ENCODE data around the gene OTUD7B.
"Not testable (repeated sequence)": the region's sequence is repeated elsewhere in the genome, so short reads cannot be mapped to it uniquely, and the experiment has no call there.

OTUD7B gene

DNA sequence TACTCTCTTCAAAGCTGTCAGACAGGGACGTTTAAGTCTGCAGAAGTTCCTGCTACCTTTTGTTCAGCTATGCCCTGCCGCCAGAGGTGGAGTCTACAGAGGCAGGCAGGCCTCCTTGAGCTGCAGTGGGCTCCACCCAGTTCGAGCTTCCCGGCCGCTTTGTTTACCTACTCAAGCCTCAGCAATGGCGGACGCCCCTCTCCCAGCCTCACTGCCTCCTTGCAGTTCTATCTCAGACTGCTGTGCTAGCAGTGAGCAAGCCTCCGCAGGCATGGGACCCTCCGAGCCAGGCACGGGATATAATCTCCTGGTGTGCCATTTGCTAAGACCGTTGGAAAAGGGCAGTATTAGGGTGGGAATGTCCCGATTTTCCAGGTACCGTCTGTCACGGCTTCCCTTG lies 53.0 kb downstream of the OTUD7B start:
- H3K4me3 Mint-ChIP-seq; H3K36me3 Mint-ChIP-seq; H3K27ac Mint-ChIP-seq; H3K27me3 Mint-ChIP-seq; DNase-seq (ENCODE audit: low spot score in 2 of 2); H3K9me3 Mint-ChIP-seq; ATAC-seq (ENCODE audit: low read depth); H3K4me1 Mint-ChIP-seq: not testable (repeated sequence)

DNA sequence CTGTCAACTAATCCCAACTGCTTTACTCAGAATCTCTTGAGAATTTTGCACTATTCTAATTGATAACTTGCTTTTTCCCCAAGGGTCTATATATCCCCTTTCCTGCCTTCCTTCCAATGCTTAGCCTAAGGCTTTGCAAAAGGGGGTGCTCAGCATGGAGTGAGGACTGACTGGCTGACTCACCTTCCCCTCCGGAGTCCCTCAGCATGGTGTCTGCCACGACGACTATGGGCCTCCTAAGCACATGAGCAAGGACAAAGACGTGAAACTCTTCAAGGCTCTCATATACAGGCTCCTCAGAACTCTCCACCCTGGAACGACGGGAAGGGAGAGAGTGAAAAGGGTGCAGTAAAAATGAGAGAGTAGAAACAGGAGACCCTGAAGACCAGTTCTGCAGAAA lies 60.6 kb downstream of the OTUD7B start:
- ATAC-seq (ENCODE audit: low read depth) (no peak), DNase-seq (ENCODE audit: low spot score in 2 of 2) (no peak)
- H3K9me3 Mint-ChIP-seq = peaks cover 2% of the 10 kb centered on the region
- no peak overlapping the region for H3K27ac Mint-ChIP-seq
- no peak overlapping the region for H3K4me3 Mint-ChIP-seq
- no peaks in the 10 kb centered on the region for H3K4me1 Mint-ChIP-seq
- peaks cover 2% of the 10 kb centered on the region for H3K36me3 Mint-ChIP-seq
- H3K27me3 Mint-ChIP-seq = no peaks in the 10 kb centered on the region

DNA sequence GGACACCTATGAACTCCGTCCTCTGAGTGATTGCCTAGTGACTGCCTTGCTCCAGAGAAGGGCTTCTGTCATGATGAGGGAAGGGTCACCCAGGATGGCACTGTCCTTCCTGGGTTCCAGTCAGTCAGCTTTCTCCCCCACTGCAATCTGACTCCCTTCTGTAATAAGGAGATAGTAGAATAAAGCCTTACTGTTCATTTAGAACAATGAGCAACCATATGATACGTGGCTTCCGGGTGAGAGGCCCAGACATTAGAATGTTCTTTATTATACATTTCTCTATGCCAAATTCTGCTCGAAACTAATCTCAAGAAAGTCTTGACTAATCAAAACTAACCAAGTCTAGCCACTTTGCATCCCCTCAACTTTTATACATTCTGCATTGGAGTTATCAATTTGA lies 65.3 kb downstream of the OTUD7B start:
- no peak overlapping the region for H3K4me3 Mint-ChIP-seq
- no peaks in the 10 kb centered on the region for H3K4me1 Mint-ChIP-seq
- no peaks in the 10 kb centered on the region for H3K9me3 Mint-ChIP-seq
- no peak for DNase-seq (ENCODE audit: low spot score in 2 of 2)
- peaks cover 4% of the 10 kb centered on the region for H3K36me3 Mint-ChIP-seq
- no peak for ATAC-seq (ENCODE audit: low read depth)
- no peak overlapping the region for H3K27ac Mint-ChIP-seq
- no peaks in the 10 kb centered on the region for H3K27me3 Mint-ChIP-seq

DNA sequence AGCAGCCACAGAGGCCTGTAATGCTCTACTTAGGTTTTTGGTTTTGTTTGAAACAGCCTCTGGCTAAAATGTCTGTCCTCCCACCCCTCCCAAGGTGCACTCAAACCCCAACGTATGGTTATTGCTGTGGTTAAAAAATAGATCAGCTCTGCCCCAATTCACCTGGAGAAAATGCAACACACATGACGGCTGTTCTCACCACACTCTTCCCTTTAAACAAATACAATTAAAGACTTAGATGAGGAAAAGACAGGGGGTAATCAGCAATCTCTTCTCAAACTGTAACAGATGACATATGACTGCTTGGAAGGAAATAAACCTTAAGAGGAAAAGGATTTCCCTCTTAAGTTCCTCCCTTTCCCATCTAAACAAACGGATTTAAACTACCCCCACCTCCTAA lies 67.6 kb downstream of the OTUD7B start:
- no peaks in the 10 kb centered on the region for H3K9me3 Mint-ChIP-seq
- peaks cover 4% of the 10 kb centered on the region for H3K36me3 Mint-ChIP-seq
- H3K27ac Mint-ChIP-seq = no peak overlapping the region
- no peak for ATAC-seq (ENCODE audit: low read depth)
- no peaks in the 10 kb centered on the region for H3K4me1 Mint-ChIP-seq
- H3K27me3 Mint-ChIP-seq = no peaks in the 10 kb centered on the region
- H3K4me3 Mint-ChIP-seq = no peak overlapping the region
- DNase-seq (ENCODE audit: low spot score in 2 of 2) = no peak

DNA sequence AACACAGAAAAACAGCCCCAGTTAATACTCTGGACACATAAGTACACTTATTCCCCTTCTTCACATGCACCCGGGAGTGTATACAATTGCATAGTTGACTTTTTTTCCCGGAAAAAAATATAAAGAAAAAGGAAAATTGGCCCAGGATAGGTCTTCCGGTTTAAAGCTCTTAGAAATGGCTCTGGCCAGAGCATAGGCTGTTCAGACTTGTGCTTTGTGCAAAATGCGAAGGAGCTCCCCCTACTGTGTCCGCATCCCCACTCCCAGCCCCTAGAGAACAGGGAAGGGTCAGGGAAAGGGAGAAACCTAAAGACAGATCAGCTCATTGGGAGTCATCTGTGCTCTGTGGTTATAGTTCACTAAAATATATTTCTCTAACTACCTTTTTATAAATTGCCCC lies 68.3 kb downstream of the OTUD7B start:
- DNase-seq (ENCODE audit: low spot score in 2 of 2) = no peak
- H3K9me3 Mint-ChIP-seq = no peaks in the 10 kb centered on the region
- H3K27me3 Mint-ChIP-seq = no peaks in the 10 kb centered on the region
- H3K4me1 Mint-ChIP-seq = peaks cover 3% of the 10 kb centered on the region
- H3K36me3 Mint-ChIP-seq = peaks cover 4% of the 10 kb centered on the region
- H3K4me3 Mint-ChIP-seq = no peak overlapping the region
- no peak overlapping the region for H3K27ac Mint-ChIP-seq
- no peak for ATAC-seq (ENCODE audit: low read depth)

DNA sequence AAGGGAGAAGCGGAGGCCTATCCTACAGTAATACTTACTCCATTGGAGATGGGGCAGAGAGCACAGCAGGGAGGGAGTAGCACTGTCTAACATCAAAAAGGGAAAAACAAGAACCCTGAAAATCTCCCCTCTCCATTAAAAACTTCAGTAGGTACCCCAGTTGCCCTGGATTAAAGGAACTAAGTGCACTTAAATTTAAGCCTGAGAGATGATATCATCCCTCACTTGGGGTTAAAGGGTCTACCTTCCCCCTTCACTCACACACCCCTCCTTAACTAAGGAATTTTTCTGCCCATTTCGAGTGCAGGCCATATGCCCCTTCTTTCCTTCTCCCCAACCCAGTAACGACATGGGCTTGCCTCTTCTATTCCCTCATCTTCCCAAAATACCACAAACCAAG lies 70.1 kb downstream of the OTUD7B start:
- Mint-ChIP-seq H3K27ac (no peak overlapping the region), H3K9me3 (no peaks in the 10 kb centered on the region), H3K27me3 (no peaks in the 10 kb centered on the region), H3K4me1 (peaks cover 3% of the 10 kb centered on the region), H3K4me3 (no peak overlapping the region), H3K36me3 (peaks cover 2% of the 10 kb centered on the region)
- no peak for DNase-seq (ENCODE audit: low spot score in 2 of 2)
- no peak for ATAC-seq (ENCODE audit: low read depth)

DNA sequence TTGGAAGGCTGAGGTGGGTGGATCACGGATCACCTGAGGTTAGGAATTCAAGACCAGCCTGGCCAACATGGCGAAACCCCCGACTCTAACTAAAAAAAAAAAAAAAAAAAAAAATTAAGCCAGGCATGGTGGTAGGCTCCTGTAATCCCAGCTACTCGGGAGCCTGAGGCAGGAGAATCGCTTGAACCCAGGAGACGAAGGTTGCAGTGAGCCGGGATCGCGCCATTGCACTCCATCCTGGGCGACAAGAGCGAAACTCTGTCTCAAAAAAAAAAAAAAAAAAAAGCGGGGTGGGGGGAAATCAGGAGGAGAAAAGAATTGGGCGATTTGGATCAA lies 71.9 kb downstream of the OTUD7B start:
- not testable (repeated sequence) for ATAC-seq (ENCODE audit: low read depth); H3K4me3 Mint-ChIP-seq; DNase-seq (ENCODE audit: low spot score in 2 of 2); H3K27ac Mint-ChIP-seq; H3K27me3 Mint-ChIP-seq; H3K4me1 Mint-ChIP-seq; H3K36me3 Mint-ChIP-seq; H3K9me3 Mint-ChIP-seq

DNA sequence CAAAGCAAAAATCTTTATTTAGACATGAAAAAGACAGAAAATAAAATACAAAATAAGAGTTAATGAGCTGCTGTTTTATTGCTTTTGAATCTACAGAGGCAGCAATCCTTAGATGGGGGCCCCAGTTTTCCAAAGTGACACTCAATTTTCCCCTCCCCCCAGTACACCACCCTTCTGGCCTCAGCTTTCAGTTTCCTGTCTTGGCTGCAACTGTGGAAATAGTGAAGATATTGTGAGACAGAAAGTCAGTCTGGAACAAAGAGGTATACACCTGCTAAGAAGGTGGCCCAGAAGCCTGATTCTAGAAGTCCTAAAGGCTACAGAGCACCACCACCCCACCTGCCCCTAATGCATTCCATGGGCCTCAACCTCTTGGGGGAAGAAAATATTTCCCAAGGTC lies 72.8 kb downstream of the OTUD7B start:
- Mint-ChIP-seq H3K4me3 (no peak overlapping the region), H3K36me3 (no peaks in the 10 kb centered on the region), H3K9me3 (no peaks in the 10 kb centered on the region), H3K27ac (no peak overlapping the region), H3K4me1 (peaks cover 3% of the 10 kb centered on the region), H3K27me3 (peaks cover 11% of the 10 kb centered on the region)
- DNase-seq (ENCODE audit: low spot score in 2 of 2) (no peak), ATAC-seq (ENCODE audit: low read depth) (no peak)

DNA sequence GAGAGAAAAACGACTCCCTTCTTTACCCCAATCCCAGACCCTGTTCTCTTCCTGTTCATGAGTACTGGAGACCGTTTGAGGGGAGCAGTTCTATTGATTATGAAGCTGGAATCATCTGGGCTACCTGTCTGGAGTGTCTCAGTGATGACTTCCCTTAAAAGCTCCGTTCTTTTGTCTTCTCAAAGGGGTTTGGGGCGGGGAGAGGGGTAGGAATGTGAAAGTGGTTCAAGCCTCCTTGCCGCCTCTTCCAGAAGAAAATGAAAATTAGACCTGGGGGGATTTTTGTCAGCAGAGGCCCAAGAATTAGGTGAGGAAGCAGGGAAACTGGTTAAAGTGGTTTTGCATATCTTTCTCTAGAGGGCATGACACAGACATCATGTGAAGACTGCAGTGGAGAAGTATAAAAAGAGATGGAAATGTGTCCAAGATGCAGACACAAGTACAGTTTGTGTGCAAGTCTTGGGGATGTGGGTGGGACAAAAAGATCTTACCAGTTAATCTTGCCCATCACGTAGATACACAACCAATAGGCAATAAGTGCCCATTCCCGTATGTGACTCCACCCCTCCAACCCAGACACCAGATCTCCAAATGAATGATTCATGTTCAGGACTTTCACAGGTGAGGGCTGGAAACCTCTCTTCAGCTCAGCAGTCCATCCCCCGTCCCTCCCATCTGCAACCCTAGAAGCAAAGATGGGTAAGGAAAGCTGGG lies 73.4 kb downstream of the OTUD7B start:
- no peaks in the 10 kb centered on the region for H3K9me3 Mint-ChIP-seq
- DNase-seq (ENCODE audit: low spot score in 2 of 2) (no peak), ATAC-seq (ENCODE audit: low read depth) (no peak)
- no peaks in the 10 kb centered on the region for H3K36me3 Mint-ChIP-seq
- H3K4me3 Mint-ChIP-seq = no peak overlapping the region
- peaks cover 12% of the 10 kb centered on the region for H3K27me3 Mint-ChIP-seq
- H3K27ac Mint-ChIP-seq = no peak overlapping the region
- peaks cover 3% of the 10 kb centered on the region for H3K4me1 Mint-ChIP-seq

DNA sequence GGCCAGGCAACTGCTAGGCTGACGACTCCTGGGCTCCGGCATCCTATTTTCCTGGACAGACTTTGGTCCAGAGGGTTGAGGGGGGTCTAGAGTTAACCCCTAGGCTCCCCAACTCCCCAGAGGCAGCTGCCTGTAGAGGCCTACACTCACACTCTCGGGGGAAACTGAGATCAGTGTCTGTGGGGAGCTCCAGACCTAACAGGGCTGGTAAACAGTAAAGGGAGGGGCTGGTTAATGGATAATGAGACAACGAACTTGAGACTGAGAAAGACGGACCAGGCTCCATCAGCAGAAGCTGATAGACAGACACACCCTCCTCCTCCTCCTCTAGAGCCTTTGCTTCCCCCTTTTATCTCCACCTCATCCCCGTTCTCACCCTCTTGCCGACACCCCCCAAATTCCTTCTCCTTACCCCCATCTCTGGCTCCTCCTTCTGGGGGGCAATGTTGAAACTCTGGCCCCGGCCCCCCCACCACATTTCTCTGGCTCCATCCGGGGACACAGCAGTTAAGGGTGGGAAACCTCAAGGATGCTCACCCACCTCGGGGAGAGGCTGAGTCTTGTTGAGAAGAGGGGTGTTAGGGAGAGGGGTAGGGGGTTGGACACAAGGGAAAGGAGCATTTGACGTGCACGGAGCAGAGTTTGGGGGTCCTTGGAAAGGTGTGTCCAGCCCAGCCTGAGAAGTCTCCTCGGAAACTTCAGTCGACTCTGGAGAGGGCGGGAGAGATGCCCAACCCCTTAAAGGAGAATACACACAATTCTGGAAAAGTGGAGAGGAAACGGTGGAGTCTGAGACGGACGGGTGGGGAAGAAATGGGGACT lies 74.1 kb downstream of the OTUD7B start, which contains the start of gene MTMR11:
Gene MTMR11, minus strand, starts transcription at position 710 of the 822 bp plus-strand sequence. Its CDS starts 232 bp downstream, at position 478.
- no peak for DNase-seq (ENCODE audit: low spot score in 2 of 2)

DNA sequence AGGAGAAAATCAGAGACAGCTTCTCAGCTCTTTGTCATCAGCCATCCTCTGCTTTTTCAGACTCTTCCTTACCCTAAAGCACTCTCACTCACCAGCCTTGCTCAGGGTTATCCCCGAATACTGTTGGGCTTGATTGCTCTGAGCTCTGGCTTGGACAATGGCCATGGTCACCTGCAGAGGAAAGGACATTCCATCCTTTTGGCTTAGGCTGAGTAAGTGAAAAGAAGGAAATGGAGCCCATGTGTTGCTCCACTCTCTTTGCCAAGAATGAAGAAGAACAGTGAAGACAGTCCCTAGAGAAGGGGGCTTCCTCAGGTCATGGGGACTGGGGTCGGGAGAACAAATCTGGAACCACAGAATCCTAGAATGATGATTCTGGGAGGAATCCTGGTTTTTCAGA lies 76.2 kb downstream of the OTUD7B start:
- H3K27ac Mint-ChIP-seq = no peak overlapping the region
- peaks cover 3% of the 10 kb centered on the region for H3K4me1 Mint-ChIP-seq
- no peak overlapping the region for H3K4me3 Mint-ChIP-seq
- no peak for ATAC-seq (ENCODE audit: low read depth)
- peaks cover 24% of the 10 kb centered on the region for H3K27me3 Mint-ChIP-seq
- no peak for DNase-seq (ENCODE audit: low spot score in 2 of 2)
- H3K36me3 Mint-ChIP-seq = no peaks in the 10 kb centered on the region
- H3K9me3 Mint-ChIP-seq = no peaks in the 10 kb centered on the region

More for the DNA sequence above, 74.1 kb downstream of the OTUD7B start, which contains the start of gene MTMR11:
- Mint-ChIP-seq H3K4me1 (peaks cover 3% of the 10 kb centered on the region), H3K9me3 (no peaks in the 10 kb centered on the region), H3K36me3 (no peaks in the 10 kb centered on the region), H3K27me3 (peaks cover 19% of the 10 kb centered on the region), H3K4me3 (no peak within 1 kb of the TSS), H3K27ac (no peak within 1 kb of the TSS)
- no peak for ATAC-seq (ENCODE audit: low read depth)

DNA sequence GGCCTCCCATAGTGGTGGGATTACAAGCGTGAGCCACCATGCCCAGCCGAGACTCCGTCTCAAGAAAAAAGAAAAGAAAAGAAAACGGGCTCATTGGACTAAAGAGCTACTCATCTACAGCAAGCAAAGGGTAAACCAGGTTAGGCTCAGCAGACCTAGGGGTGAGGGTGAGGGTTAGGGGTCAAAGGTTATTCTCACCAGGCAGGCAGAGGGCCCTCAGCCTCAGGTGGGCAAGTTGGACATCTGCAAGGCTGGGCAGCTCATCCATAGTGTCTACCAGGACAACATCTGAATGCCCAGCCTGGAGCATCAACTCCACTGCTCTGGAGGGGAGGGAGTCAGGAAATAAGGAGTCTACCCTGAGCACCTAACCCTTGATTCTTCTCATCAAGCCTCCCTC lies 77.3 kb downstream of the OTUD7B start:
- Mint-ChIP-seq H3K27ac (no peak overlapping the region), H3K27me3 (peaks cover 24% of the 10 kb centered on the region), H3K4me1 (peaks cover 7% of the 10 kb centered on the region), H3K36me3 (no peaks in the 10 kb centered on the region), H3K4me3 (no peak overlapping the region), H3K9me3 (no peaks in the 10 kb centered on the region)
- no peak for ATAC-seq (ENCODE audit: low read depth)
- no peak for DNase-seq (ENCODE audit: low spot score in 2 of 2)

DNA sequence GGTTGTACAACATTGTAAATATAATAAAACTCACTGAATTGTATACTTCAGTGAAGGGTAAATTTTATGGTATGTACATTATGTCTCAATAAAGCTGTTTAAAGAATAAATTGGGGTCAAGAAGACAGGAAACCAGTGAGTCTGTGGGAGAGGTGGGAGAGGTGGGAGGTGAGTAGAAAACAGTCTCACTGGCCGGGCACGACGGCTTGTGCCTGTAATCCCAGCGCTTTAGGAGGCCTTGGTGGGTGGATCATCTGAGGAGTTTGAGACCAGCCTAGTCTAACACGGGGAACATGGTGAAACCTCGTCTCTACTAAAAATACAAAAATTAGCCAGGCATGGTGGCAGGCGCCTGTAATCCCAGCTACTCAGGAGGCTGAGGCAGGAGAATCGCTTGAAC lies 78.1 kb downstream of the OTUD7B start:
- Mint-ChIP-seq H3K36me3 (peaks cover 3% of the 10 kb centered on the region), H3K9me3 (no peaks in the 10 kb centered on the region), H3K4me1 (peaks cover 7% of the 10 kb centered on the region), H3K4me3 (no peak overlapping the region), H3K27me3 (peaks cover 24% of the 10 kb centered on the region), H3K27ac (no peak overlapping the region)
- ATAC-seq (ENCODE audit: low read depth) (no peak), DNase-seq (ENCODE audit: low spot score in 2 of 2) (no peak)

DNA sequence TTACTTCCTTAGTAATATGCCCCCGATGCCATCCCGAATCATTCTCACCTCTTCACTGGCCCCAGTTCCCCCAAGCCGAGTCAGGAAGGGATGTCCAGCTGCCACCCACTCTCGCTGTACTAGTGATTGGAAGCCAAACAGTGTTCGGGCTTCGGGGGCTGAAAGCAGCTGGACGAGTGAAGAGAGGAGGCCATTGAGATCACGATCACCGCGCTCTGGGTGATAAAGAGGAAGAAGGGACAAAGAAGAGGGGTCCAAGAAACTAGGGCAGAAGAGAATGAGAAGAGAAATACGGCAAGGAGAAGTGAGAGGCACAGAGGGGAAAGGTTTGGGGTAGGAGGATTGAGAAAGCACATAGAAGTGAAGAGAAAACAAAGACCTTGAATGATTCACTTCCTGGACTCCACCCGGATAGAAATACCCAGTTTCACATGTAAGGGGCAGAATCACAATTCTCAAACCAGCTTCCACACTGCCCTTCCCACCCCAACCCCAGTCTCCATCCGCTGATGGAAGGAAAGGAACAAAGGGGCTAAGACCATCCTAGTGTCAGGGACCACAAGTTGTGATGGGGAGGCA lies 79.2 kb downstream of the OTUD7B start:
- Mint-ChIP-seq H3K4me3 (no peak overlapping the region), H3K9me3 (no peaks in the 10 kb centered on the region), H3K36me3 (peaks cover 3% of the 10 kb centered on the region), H3K27me3 (peaks cover 24% of the 10 kb centered on the region), H3K27ac (no peak overlapping the region), H3K4me1 (peaks cover 7% of the 10 kb centered on the region)
- ATAC-seq (ENCODE audit: low read depth) (no peak), DNase-seq (ENCODE audit: low spot score in 2 of 2) (no peak)

All from memory B cell (primary cell).